GM18507 (cell line): Measurements from ENCODE around the gene CCL7.
"Not testable (repeated sequence)": the region's sequence is repeated elsewhere in the genome, so short reads cannot be mapped to it uniquely, and the experiment has no call there.

Experiments used
- DNase-seq: peaks from one replicate; pipeline ENCODE4 v3.0.0; 2011; ENCODE audit warnings: low read depth; ENCODE audit not compliant: insufficient read length; ENCODE audit errors: extremely low spot score
- FAIRE-seq: peaks from 2 replicates; lab custom pipeline; 2011; peaks lifted over from hg19 to GRCh38; lab: Jason Lieb, UNC

CCL7 gene

GRCh38 chr17:34269969-34270368 lies at the start of gene CCL7:
Gene CCL7, plus strand, starts transcription at chr17:34270221. Its CDS starts 70 bp downstream, at chr17:34270291.
- no peak for FAIRE-seq
- no peak for DNase-seq

- DNase-seq (no peak), FAIRE-seq (no peak)
These were observed 49.1 kb upstream of the CCL7 start for GRCh38 chr17:34220752-34221395.

- no peak for DNase-seq
- no peak for FAIRE-seq
These were observed 48.6 kb upstream of the CCL7 start for GRCh38 chr17:34221411-34221810.

GRCh38 chr17:34222722-34223497 lies 47.1 kb upstream of the CCL7 start:
- DNase-seq (no peak), FAIRE-seq (no peak)

GRCh38 chr17:34225046-34225445 lies 45.0 kb upstream of the CCL7 start:
- FAIRE-seq: no peak
- DNase-seq: no peak

- no peak for FAIRE-seq
- DNase-seq: no peak
These were observed 43.8 kb upstream of the CCL7 start for GRCh38 chr17:34226011-34226743.

GRCh38 chr17:34226744-34227034 lies 43.3 kb upstream of the CCL7 start:
- no peak for FAIRE-seq

GRCh38 chr17:34227293-34227692 lies 42.7 kb upstream of the CCL7 start:
- not testable (repeated sequence) for DNase-seq, FAIRE-seq

More at GRCh38 chr17:34226744-34227034, 43.3 kb upstream of the CCL7 start:
- no peak for DNase-seq

GRCh38 chr17:34227707-34228106 lies 42.3 kb upstream of the CCL7 start:
- no peak for DNase-seq
- FAIRE-seq: no peak

- DNase-seq: no peak
- FAIRE-seq: no peak
These were observed 41.2 kb upstream of the CCL7 start for GRCh38 chr17:34228781-34229180.

GRCh38 chr17:34230342-34230741 lies 39.7 kb upstream of the CCL7 start:
- FAIRE-seq: no peak
- DNase-seq: no peak

GRCh38 chr17:34234616-34235015 lies 35.4 kb upstream of the CCL7 start:
- FAIRE-seq: no peak

GRCh38 chr17:34235389-34236028 lies 34.5 kb upstream of the CCL7 start:
- DNase-seq (no peak), FAIRE-seq (no peak)

More at GRCh38 chr17:34234616-34235015, 35.4 kb upstream of the CCL7 start:
- no peak for DNase-seq

GRCh38 chr17:34236281-34236892 lies 33.6 kb upstream of the CCL7 start:
- FAIRE-seq (no peak), DNase-seq (no peak)

GRCh38 chr17:34237458-34237857 lies 32.6 kb upstream of the CCL7 start:
- FAIRE-seq (no peak), DNase-seq (no peak)

- FAIRE-seq (no peak), DNase-seq (no peak)
These were observed 29.0 kb upstream of the CCL7 start for GRCh38 chr17:34241062-34241461.

- peak; percentile 81 for FAIRE-seq
- no peak for DNase-seq
These were observed 27.2 kb upstream of the CCL7 start for GRCh38 chr17:34242587-34243363.

- DNase-seq: no peak
- FAIRE-seq: no peak
These were observed 26.4 kb upstream of the CCL7 start for GRCh38 chr17:34243364-34244320.
